A549 (cell line): ENCODE measurements around the gene C10orf90.

Source experiments
- CEBPB ChIP-seq, 2 experiments: fragments of >200 bp in 1 of 2; sonication (Bioruptor Twin) in 1 of 2; formaldehyde crosslinking in 1 of 2; IDR thresholded peaks; 2 replicates each; pipeline ENCODE4 v1.6.1; 2012 to 2016
- POLR2A ChIP-seq: IDR thresholded peaks from 2 replicates; pipeline ENCODE4 v1.6.1; 2012; ENCODE audit warnings: mild to moderate bottlenecking, low read length
- TF ChIP-seq, protein P1 (sequence below): fragments of >200 bp; sonication (Bioruptor Twin); formaldehyde crosslinking; IDR thresholded peaks from 3 replicates; pipeline ENCODE4 v1.5.1; 2016
- TF ChIP-seq, protein P2 (sequence below): fragments of >200 bp; sonication (Bioruptor Twin); formaldehyde crosslinking; IDR thresholded peaks from 2 replicates; pipeline ENCODE4 v1.6.1; 2016

DNA sequence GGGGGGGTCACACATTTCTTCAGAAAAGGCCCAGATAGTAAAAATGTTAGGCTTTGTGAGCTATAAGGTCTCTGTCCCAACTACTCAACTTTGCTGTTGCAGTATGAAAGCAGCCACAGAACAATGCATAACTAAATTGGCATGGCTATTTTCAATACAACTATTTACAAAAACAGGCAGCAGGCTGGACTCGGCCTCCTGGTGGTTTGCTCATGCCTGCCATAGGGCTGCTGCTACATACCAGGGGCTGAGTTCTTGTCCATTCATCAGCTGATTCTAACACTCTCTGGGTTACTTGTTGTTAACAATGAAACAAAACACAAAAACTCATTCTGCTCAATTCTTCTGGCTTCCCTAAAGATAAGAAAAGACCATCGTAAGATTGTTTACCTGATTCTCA, 172.8 kb downstream of the C10orf90 start:
- TF ChIP-seq, protein P1, sequence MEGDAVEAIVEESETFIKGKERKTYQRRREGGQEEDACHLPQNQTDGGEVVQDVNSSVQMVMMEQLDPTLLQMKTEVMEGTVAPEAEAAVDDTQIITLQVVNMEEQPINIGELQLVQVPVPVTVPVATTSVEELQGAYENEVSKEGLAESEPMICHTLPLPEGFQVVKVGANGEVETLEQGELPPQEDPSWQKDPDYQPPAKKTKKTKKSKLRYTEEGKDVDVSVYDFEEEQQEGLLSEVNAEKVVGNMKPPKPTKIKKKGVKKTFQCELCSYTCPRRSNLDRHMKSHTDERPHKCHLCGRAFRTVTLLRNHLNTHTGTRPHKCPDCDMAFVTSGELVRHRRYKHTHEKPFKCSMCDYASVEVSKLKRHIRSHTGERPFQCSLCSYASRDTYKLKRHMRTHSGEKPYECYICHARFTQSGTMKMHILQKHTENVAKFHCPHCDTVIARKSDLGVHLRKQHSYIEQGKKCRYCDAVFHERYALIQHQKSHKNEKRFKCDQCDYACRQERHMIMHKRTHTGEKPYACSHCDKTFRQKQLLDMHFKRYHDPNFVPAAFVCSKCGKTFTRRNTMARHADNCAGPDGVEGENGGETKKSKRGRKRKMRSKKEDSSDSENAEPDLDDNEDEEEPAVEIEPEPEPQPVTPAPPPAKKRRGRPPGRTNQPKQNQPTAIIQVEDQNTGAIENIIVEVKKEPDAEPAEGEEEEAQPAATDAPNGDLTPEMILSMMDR, result no peak
- TF ChIP-seq, protein P2, sequence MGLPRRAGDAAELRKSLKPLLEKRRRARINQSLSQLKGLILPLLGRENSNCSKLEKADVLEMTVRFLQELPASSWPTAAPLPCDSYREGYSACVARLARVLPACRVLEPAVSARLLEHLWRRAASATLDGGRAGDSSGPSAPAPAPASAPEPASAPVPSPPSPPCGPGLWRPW, result no peak
- no peak for TF ChIP-seq CEBPB (IDR thresholded peaks at IDR 0.05)
- no peak for TF ChIP-seq POLR2A
